GM18502 (cell line): ENCODE measurements around the gene MGAM2.
"Not testable (repeated sequence)": the region's sequence is repeated elsewhere in the genome, so short reads cannot be mapped to it uniquely, and the experiment has no call there.

Experiments used
- ATAC-seq: cut with Tn5 transposase; IDR thresholded peaks from one replicate; pipeline ENCODE4 v1.9.1; 2021; ENCODE audit warnings: mild to moderate bottlenecking; ENCODE audit not compliant: unreplicated experiment, poor library complexity

Gene MGAM2

GRCh38 chr7:142111499-142111898, at the start of gene MGAM2:
Gene MGAM2 (plus strand): TSS chr7:142111718. CDS start chr7:142116874, 5,156 bp downstream.
- no peak for ATAC-seq

GRCh38 chr7:142063551-142064442, 47.7 kb upstream of the MGAM2 start:
- ATAC-seq = no peak

- ATAC-seq = no peak
Measured at GRCh38 chr7:142066536-142066935, 45.0 kb upstream of the MGAM2 start.

- ATAC-seq = no peak
Measured at GRCh38 chr7:142077762-142078161, 33.8 kb upstream of the MGAM2 start.

- ATAC-seq = no peak
Measured at GRCh38 chr7:142083605-142084004, 27.9 kb upstream of the MGAM2 start.

GRCh38 chr7:142085428-142085827, 26.1 kb upstream of the MGAM2 start:
- ATAC-seq = no peak

- no peak for ATAC-seq
Measured at GRCh38 chr7:142088022-142088714, 23.4 kb upstream of the MGAM2 start.

GRCh38 chr7:142089035-142089434, 22.5 kb upstream of the MGAM2 start:
- no peak for ATAC-seq

GRCh38 chr7:142091961-142092360, 19.6 kb upstream of the MGAM2 start:
- no peak for ATAC-seq

GRCh38 chr7:142094861-142095260, 16.7 kb upstream of the MGAM2 start:
- ATAC-seq = no peak

GRCh38 chr7:142097571-142097970, 13.9 kb upstream of the MGAM2 start:
- no peak for ATAC-seq

- ATAC-seq = no peak
Measured at GRCh38 chr7:142098004-142098403, 13.5 kb upstream of the MGAM2 start.

GRCh38 chr7:142099347-142099746, 12.2 kb upstream of the MGAM2 start:
- not testable (repeated sequence) for ATAC-seq

GRCh38 chr7:142100634-142101033, 10.9 kb upstream of the MGAM2 start:
- ATAC-seq = no peak

- ATAC-seq = not testable (repeated sequence)
Measured at GRCh38 chr7:142101794-142102193, 9.7 kb upstream of the MGAM2 start.

- no peak for ATAC-seq
Measured at GRCh38 chr7:142104550-142105527, 6.7 kb upstream of the MGAM2 start.

GRCh38 chr7:142108728-142109505, 2.6 kb upstream of the MGAM2 start:
- no peak for ATAC-seq

- no peak for ATAC-seq
Measured at GRCh38 chr7:142110098-142110497, 1.4 kb upstream of the MGAM2 start.

GRCh38 chr7:142110638-142111037, 880 bp upstream of the MGAM2 start:
- ATAC-seq = no peak

- ATAC-seq = no peak
Measured at GRCh38 chr7:142112086-142112485, 568 bp downstream of the MGAM2 start.
